ENCODE data around the gene NCAN. TPM values are rescaled to one million over a fixed set of nuclear protein-coding genes. Genes with fewer than 3 reads are reported as not detected.

Gene NCAN
- total RNA-seq, 1 experiment from 2014 or later = 3.0 TPM

GRCh38 chr19:19238126-19238894, 26.6 kb downstream of the NCAN start:
- DNase-seq (ENCODE audit: low spot score) (no peak), ATAC-seq (no peak; the same call in 1 of the 2 replicates)
- Mint-ChIP-seq H3K4me1 (no peaks in the 10 kb centered on the region), H3K9me3 (peaks cover 25% of the 10 kb centered on the region), H3K36me3 (peaks cover 4% of the 10 kb centered on the region), H3K27me3 (ENCODE audit: low read depth) (peaks cover 35% of the 10 kb centered on the region), H3K27ac (no peak overlapping the region), H3K4me3 (no peak overlapping the region)
- TF ChIP-seq, protein P1, sequence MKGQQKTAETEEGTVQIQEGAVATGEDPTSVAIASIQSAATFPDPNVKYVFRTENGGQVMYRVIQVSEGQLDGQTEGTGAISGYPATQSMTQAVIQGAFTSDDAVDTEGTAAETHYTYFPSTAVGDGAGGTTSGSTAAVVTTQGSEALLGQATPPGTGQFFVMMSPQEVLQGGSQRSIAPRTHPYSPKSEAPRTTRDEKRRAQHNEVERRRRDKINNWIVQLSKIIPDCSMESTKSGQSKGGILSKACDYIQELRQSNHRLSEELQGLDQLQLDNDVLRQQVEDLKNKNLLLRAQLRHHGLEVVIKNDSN (CRISPR knock-in tag; IDR thresholded peaks at IDR 0.05) = no peak
- no peak for TF ChIP-seq TEAD1 (CRISPR knock-in tag; IDR thresholded peaks at IDR 0.05)
- TF ChIP-seq MXD4 (CRISPR knock-in tag; IDR thresholded peaks at IDR 0.05; ENCODE audit: borderline replicate concordance) = no peak
- TF ChIP-seq, protein P2, sequence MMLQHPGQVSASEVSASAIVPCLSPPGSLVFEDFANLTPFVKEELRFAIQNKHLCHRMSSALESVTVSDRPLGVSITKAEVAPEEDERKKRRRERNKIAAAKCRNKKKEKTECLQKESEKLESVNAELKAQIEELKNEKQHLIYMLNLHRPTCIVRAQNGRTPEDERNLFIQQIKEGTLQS (CRISPR knock-in tag; conservative IDR thresholded peaks at IDR 0.05) = no peak
- no peak for TF ChIP-seq CBFB (CRISPR knock-in tag; IDR thresholded peaks at IDR 0.05; ENCODE audit: low read depth)
- TF ChIP-seq TEAD4 (CRISPR knock-in tag; IDR thresholded peaks at IDR 0.05) = no peak
- no peak for TF ChIP-seq PRDM15 (CRISPR knock-in tag; IDR thresholded peaks at IDR 0.05)
- POLR2A ChIA-PET = no interaction called here
- CTCF ChIA-PET = no interaction called here

DNA sequence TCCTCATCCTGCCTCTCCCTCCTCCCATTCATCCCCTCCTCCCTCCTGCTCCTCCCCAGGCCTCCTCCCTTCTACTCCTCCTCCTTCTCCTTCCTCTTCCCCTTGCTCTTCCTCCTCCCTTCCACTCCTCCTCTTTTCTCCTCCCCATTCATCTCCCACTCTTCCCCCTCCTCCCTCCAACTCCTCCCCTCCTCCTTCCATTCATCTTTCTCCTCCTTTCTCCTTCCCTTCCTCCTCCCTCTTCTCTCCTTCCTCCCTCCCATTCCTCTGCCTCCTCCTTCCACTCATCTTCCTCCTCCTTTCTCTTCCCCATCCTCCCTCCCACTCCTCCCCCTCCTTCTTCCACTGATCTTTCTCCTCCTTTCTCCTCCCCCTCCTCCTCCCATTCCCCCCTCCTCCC, 27.9 kb downstream of the NCAN start:
- peaks cover 29% of the 10 kb centered on the region for H3K27me3 Mint-ChIP-seq (ENCODE audit: low read depth)
- ATAC-seq (no peak), DNase-seq (ENCODE audit: low spot score) (no peak)
- no peak overlapping the region for H3K27ac Mint-ChIP-seq
- H3K9me3 Mint-ChIP-seq = peaks cover 13% of the 10 kb centered on the region
- TF ChIP-seq FOXP4 (CRISPR knock-in tag; IDR thresholded peaks at IDR 0.05) (no peak), ZNF263 (CRISPR knock-in tag; IDR thresholded peaks at IDR 0.05; ENCODE audit: low read depth) (peak; percentile 64; the same call in 1 of the 2 replicates)
- TF ChIP-seq, protein P3, sequence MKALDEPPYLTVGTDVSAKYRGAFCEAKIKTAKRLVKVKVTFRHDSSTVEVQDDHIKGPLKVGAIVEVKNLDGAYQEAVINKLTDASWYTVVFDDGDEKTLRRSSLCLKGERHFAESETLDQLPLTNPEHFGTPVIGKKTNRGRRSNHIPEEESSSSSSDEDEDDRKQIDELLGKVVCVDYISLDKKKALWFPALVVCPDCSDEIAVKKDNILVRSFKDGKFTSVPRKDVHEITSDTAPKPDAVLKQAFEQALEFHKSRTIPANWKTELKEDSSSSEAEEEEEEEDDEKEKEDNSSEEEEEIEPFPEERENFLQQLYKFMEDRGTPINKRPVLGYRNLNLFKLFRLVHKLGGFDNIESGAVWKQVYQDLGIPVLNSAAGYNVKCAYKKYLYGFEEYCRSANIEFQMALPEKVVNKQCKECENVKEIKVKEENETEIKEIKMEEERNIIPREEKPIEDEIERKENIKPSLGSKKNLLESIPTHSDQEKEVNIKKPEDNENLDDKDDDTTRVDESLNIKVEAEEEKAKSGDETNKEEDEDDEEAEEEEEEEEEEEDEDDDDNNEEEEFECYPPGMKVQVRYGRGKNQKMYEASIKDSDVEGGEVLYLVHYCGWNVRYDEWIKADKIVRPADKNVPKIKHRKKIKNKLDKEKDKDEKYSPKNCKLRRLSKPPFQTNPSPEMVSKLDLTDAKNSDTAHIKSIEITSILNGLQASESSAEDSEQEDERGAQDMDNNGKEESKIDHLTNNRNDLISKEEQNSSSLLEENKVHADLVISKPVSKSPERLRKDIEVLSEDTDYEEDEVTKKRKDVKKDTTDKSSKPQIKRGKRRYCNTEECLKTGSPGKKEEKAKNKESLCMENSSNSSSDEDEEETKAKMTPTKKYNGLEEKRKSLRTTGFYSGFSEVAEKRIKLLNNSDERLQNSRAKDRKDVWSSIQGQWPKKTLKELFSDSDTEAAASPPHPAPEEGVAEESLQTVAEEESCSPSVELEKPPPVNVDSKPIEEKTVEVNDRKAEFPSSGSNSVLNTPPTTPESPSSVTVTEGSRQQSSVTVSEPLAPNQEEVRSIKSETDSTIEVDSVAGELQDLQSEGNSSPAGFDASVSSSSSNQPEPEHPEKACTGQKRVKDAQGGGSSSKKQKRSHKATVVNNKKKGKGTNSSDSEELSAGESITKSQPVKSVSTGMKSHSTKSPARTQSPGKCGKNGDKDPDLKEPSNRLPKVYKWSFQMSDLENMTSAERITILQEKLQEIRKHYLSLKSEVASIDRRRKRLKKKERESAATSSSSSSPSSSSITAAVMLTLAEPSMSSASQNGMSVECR (CRISPR knock-in tag; IDR thresholded peaks at IDR 0.05; ENCODE audit: borderline replicate concordance) = no peak
- H3K4me1 Mint-ChIP-seq = no peaks in the 10 kb centered on the region
- ChIA-PET CTCF (no interaction called here), POLR2A (no interaction called here)
- no peak overlapping the region for H3K4me3 Mint-ChIP-seq
- peaks cover 4% of the 10 kb centered on the region for H3K36me3 Mint-ChIP-seq
